ENCODE measurements around the gene TNRC6B. TPM values are rescaled to one million over a fixed set of nuclear protein-coding genes. Genes with fewer than 3 reads are reported as not detected.

Gene TNRC6B
- total RNA-seq, 1 experiment from 2014 or later = 52.2 TPM

- H3K4me3 ChIP-seq (ENCODE audit: low read depth, low read length, poor library complexity, severe bottlenecking) = no peak overlapping the region
- POLR2A ChIA-PET (ENCODE audit: low non-redundant PET) = interaction anchor here (0.6 kb wide), 1 partner anchor 235 kb away, joined by 10 read pairs; no protein-coding TSS in a partner anchor
- BruUV-seq (replicated peaks) = no TSS peak
- H3K9me3 ChIP-seq (ENCODE audit: low read depth, low read length, poor library complexity, severe bottlenecking) = no peaks in the 10 kb centered on the region
- no peak overlapping the region for H3K27ac ChIP-seq (ENCODE audit: low read depth, low read length, poor library complexity, severe bottlenecking)
- CTCF ChIA-PET = no interaction called here
- no peak for TF ChIP-seq EZH2 (IDR thresholded peaks at IDR 0.05; ENCODE audit: borderline replicate concordance, low read depth, low read length, poor library complexity, severe bottlenecking)
- TF ChIP-seq, protein P1, sequence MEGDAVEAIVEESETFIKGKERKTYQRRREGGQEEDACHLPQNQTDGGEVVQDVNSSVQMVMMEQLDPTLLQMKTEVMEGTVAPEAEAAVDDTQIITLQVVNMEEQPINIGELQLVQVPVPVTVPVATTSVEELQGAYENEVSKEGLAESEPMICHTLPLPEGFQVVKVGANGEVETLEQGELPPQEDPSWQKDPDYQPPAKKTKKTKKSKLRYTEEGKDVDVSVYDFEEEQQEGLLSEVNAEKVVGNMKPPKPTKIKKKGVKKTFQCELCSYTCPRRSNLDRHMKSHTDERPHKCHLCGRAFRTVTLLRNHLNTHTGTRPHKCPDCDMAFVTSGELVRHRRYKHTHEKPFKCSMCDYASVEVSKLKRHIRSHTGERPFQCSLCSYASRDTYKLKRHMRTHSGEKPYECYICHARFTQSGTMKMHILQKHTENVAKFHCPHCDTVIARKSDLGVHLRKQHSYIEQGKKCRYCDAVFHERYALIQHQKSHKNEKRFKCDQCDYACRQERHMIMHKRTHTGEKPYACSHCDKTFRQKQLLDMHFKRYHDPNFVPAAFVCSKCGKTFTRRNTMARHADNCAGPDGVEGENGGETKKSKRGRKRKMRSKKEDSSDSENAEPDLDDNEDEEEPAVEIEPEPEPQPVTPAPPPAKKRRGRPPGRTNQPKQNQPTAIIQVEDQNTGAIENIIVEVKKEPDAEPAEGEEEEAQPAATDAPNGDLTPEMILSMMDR (conservative IDR thresholded peaks at IDR 0.05; ENCODE audit: low read depth, low read length) = no peak
- peaks cover 17% of the 10 kb centered on the region for H3K4me1 ChIP-seq (ENCODE audit: insufficient read depth, low read length, poor library complexity, severe bottlenecking)
- DNase-seq (ENCODE audit: low spot score) = no peak
- H3K36me3 ChIP-seq (ENCODE audit: insufficient read depth, low read length, poor library complexity, severe bottlenecking) = no peaks in the 10 kb centered on the region
- no peaks in the 10 kb centered on the region for H3K27me3 ChIP-seq (replicated peaks; ENCODE audit: insufficient read depth, low read depth, low read length, poor library complexity)
- intact Hi-C loops (cut with micrococcal nuclease; ENCODE audit: unreplicated experiment) = no loop called here
Measured at GRCh38 chr22:40199852-40200251, 22.1 kb downstream of the TNRC6B start.

GRCh38 chr22:40200795-40201530 is 23.2 kb downstream of the TNRC6B start:
- DNase-seq (ENCODE audit: low spot score) = no peak
- no peaks in the 10 kb centered on the region for H3K36me3 ChIP-seq (ENCODE audit: insufficient read depth, low read length, poor library complexity, severe bottlenecking)
- H3K4me1 ChIP-seq (ENCODE audit: insufficient read depth, low read length, poor library complexity, severe bottlenecking) = peaks cover 17% of the 10 kb centered on the region
- intact Hi-C loops (cut with micrococcal nuclease; ENCODE audit: unreplicated experiment) = no loop called here
- H3K9me3 ChIP-seq (ENCODE audit: low read depth, low read length, poor library complexity, severe bottlenecking) = no peaks in the 10 kb centered on the region
- BruUV-seq (replicated peaks) = no TSS peak
- CTCF ChIA-PET = no interaction called here
- no peak overlapping the region for H3K27ac ChIP-seq (ENCODE audit: low read depth, low read length, poor library complexity, severe bottlenecking)
- TF ChIP-seq, protein P1 (conservative IDR thresholded peaks at IDR 0.05; ENCODE audit: low read depth, low read length) = no peak
- TF ChIP-seq EZH2 (IDR thresholded peaks at IDR 0.05; ENCODE audit: borderline replicate concordance, low read depth, low read length, poor library complexity, severe bottlenecking) = no peak
- H3K4me3 ChIP-seq (ENCODE audit: low read depth, low read length, poor library complexity, severe bottlenecking) = no peak overlapping the region
- POLR2A ChIA-PET (ENCODE audit: low non-redundant PET) = interaction anchor here (0.6 kb wide), 1 partner anchor 236 kb away, joined by 10 read pairs; no protein-coding TSS in a partner anchor
- no peaks in the 10 kb centered on the region for H3K27me3 ChIP-seq (replicated peaks; ENCODE audit: insufficient read depth, low read depth, low read length, poor library complexity)

GRCh38 chr22:40202225-40202944 is 24.7 kb downstream of the TNRC6B start:
- Histone ChIP-seq H3K9me3 (ENCODE audit: low read depth, low read length, poor library complexity, severe bottlenecking) (no peaks in the 10 kb centered on the region), H3K27me3 (replicated peaks; ENCODE audit: insufficient read depth, low read depth, low read length, poor library complexity) (no peaks in the 10 kb centered on the region), H3K4me3 (ENCODE audit: low read depth, low read length, poor library complexity, severe bottlenecking) (no peak overlapping the region), H3K27ac (ENCODE audit: low read depth, low read length, poor library complexity, severe bottlenecking) (no peak overlapping the region), H3K4me1 (ENCODE audit: insufficient read depth, low read length, poor library complexity, severe bottlenecking) (peaks cover 10% of the 10 kb centered on the region), H3K36me3 (ENCODE audit: insufficient read depth, low read length, poor library complexity, severe bottlenecking) (no peaks in the 10 kb centered on the region)
- TF ChIP-seq, protein P1 (conservative IDR thresholded peaks at IDR 0.05; ENCODE audit: low read depth, low read length) = no peak
- TF ChIP-seq EZH2 (IDR thresholded peaks at IDR 0.05; ENCODE audit: borderline replicate concordance, low read depth, low read length, poor library complexity, severe bottlenecking) = no peak
- no TSS peak for BruUV-seq (replicated peaks)
- ChIA-PET POLR2A (ENCODE audit: low non-redundant PET) (no interaction called here), CTCF (no interaction called here)
- intact Hi-C loops (cut with micrococcal nuclease; ENCODE audit: unreplicated experiment) = no loop called here
- DNase-seq (ENCODE audit: low spot score) = no peak
